ENCODE measurements around the gene KSR2. TPM values are rescaled to one million over a fixed set of nuclear protein-coding genes. Genes with fewer than 3 reads are reported as not detected.
"Not testable (repeated sequence)": the region's sequence is repeated elsewhere in the genome, so short reads cannot be mapped to it uniquely, and the experiment has no call there.

Gene KSR2
- polyA plus RNA-seq, 2 donors = 0.01 to 0.04 TPM

- Histone ChIP-seq H3K9me3 (ENCODE audit: control insufficient read depth in 2 of 2, insufficient read depth in 1 of 2, low read depth in 1 of 2, low read length in 1 of 2) (peaks cover 0 to 2% of the 10 kb centered on the region in 2 donors), H3K27ac (ENCODE audit: low read depth in 2 of 2, low read length in 1 of 2) (no peak overlapping the region), H3K4me3 (ENCODE audit: low read depth in 1 of 2, low read length in 2 of 2) (no peak overlapping the region), H3K36me3 (ENCODE audit: control insufficient read depth in 2 of 2, insufficient read depth in 2 of 2, low read length in 1 of 2) (no peaks in the 10 kb centered on the region), H3K4me1 (ENCODE audit: control insufficient read depth in 2 of 2, insufficient read depth in 2 of 2, low read length in 1 of 2) (no peaks in the 10 kb centered on the region), H3K27me3 (ENCODE audit: control insufficient read depth in 1 of 2, insufficient read depth in 2 of 2, low read length in 2 of 2) (no peaks in the 10 kb centered on the region)
- WGBS, 2 donors = 86% methylated on average over 6 of the region's 6 CpGs
These were observed 328.3 kb downstream of the KSR2 start for GRCh38 chr12:117640511-117640910.

- no peaks in the 10 kb centered on the region for H3K9me3 ChIP-seq (ENCODE audit: control insufficient read depth in 2 of 2, insufficient read depth in 1 of 2, low read depth in 1 of 2, low read length in 1 of 2)
- WGBS, 2 donors = 60 to 66% methylated on average over 2 of the region's 2 CpGs
- H3K36me3 ChIP-seq (ENCODE audit: control insufficient read depth in 2 of 2, insufficient read depth in 2 of 2, low read length in 1 of 2) = no peaks in the 10 kb centered on the region
- no peaks in the 10 kb centered on the region for H3K4me1 ChIP-seq (ENCODE audit: control insufficient read depth in 2 of 2, insufficient read depth in 2 of 2, low read length in 1 of 2)
- H3K4me3 ChIP-seq (ENCODE audit: low read depth in 1 of 2, low read length in 2 of 2) = no peak overlapping the region
- H3K27me3 ChIP-seq (ENCODE audit: control insufficient read depth in 1 of 2, insufficient read depth in 2 of 2, low read length in 2 of 2) = no peaks in the 10 kb centered on the region
- H3K27ac ChIP-seq (ENCODE audit: low read depth in 2 of 2, low read length in 1 of 2) = no peak overlapping the region
These were observed 339.3 kb downstream of the KSR2 start for GRCh38 chr12:117629454-117629853.

GRCh38 chr12:117628711-117629110, 340.1 kb downstream of the KSR2 start:
- 57 to 65% methylated on average over 7 of the region's 7 CpGs for WGBS, 2 donors
- H3K4me1 ChIP-seq (ENCODE audit: control insufficient read depth in 2 of 2, insufficient read depth in 2 of 2, low read length in 1 of 2); H3K36me3 ChIP-seq (ENCODE audit: control insufficient read depth in 2 of 2, insufficient read depth in 2 of 2, low read length in 1 of 2); H3K9me3 ChIP-seq (ENCODE audit: control insufficient read depth in 2 of 2, insufficient read depth in 1 of 2, low read depth in 1 of 2, low read length in 1 of 2); H3K4me3 ChIP-seq (ENCODE audit: low read depth in 1 of 2, low read length in 2 of 2); H3K27ac ChIP-seq (ENCODE audit: low read depth in 2 of 2, low read length in 1 of 2); H3K27me3 ChIP-seq (ENCODE audit: control insufficient read depth in 1 of 2, insufficient read depth in 2 of 2, low read length in 2 of 2): not testable (repeated sequence)

GRCh38 chr12:117622741-117623140, 346.0 kb downstream of the KSR2 start:
- Histone ChIP-seq H3K9me3 (ENCODE audit: control insufficient read depth in 2 of 2, insufficient read depth in 1 of 2, low read depth in 1 of 2, low read length in 1 of 2) (no peaks in the 10 kb centered on the region), H3K27ac (ENCODE audit: low read depth in 2 of 2, low read length in 1 of 2) (no peak overlapping the region), H3K27me3 (ENCODE audit: control insufficient read depth in 1 of 2, insufficient read depth in 2 of 2, low read length in 2 of 2) (no peaks in the 10 kb centered on the region), H3K36me3 (ENCODE audit: control insufficient read depth in 2 of 2, insufficient read depth in 2 of 2, low read length in 1 of 2) (no peaks in the 10 kb centered on the region), H3K4me3 (ENCODE audit: low read depth in 1 of 2, low read length in 2 of 2) (no peak overlapping the region), H3K4me1 (ENCODE audit: control insufficient read depth in 2 of 2, insufficient read depth in 2 of 2, low read length in 1 of 2) (no peaks in the 10 kb centered on the region)
- 90 to 96% methylated on average over 1 of the region's 1 CpG for WGBS, 2 donors

- H3K4me3 ChIP-seq (ENCODE audit: low read depth in 1 of 2, low read length in 2 of 2) = no peak overlapping the region
- no peaks in the 10 kb centered on the region for H3K4me1 ChIP-seq (ENCODE audit: control insufficient read depth in 2 of 2, insufficient read depth in 2 of 2, low read length in 1 of 2)
- no peak overlapping the region for H3K27ac ChIP-seq (ENCODE audit: low read depth in 2 of 2, low read length in 1 of 2)
- H3K27me3 ChIP-seq (ENCODE audit: control insufficient read depth in 1 of 2, insufficient read depth in 2 of 2, low read length in 2 of 2) = no peaks in the 10 kb centered on the region
- no peaks in the 10 kb centered on the region for H3K9me3 ChIP-seq (ENCODE audit: control insufficient read depth in 2 of 2, insufficient read depth in 1 of 2, low read depth in 1 of 2, low read length in 1 of 2)
- H3K36me3 ChIP-seq (ENCODE audit: control insufficient read depth in 2 of 2, insufficient read depth in 2 of 2, low read length in 1 of 2) = no peaks in the 10 kb centered on the region
These were observed 346.7 kb downstream of the KSR2 start for GRCh38 chr12:117622087-117622486.

- Histone ChIP-seq H3K4me3 (ENCODE audit: low read depth in 1 of 2, low read length in 2 of 2) (no peak overlapping the region), H3K27ac (ENCODE audit: low read depth in 2 of 2, low read length in 1 of 2) (no peak overlapping the region), H3K27me3 (ENCODE audit: control insufficient read depth in 1 of 2, insufficient read depth in 2 of 2, low read length in 2 of 2) (no peaks in the 10 kb centered on the region), H3K36me3 (ENCODE audit: control insufficient read depth in 2 of 2, insufficient read depth in 2 of 2, low read length in 1 of 2) (no peaks in the 10 kb centered on the region), H3K4me1 (ENCODE audit: control insufficient read depth in 2 of 2, insufficient read depth in 2 of 2, low read length in 1 of 2) (no peaks in the 10 kb centered on the region), H3K9me3 (ENCODE audit: control insufficient read depth in 2 of 2, insufficient read depth in 1 of 2, low read depth in 1 of 2, low read length in 1 of 2) (no peaks in the 10 kb centered on the region)
- WGBS, 2 donors = 77% methylated on average over 7 of the region's 7 CpGs
These were observed 361.0 kb downstream of the KSR2 start for GRCh38 chr12:117607778-117608177.

- no peak overlapping the region for H3K4me3 ChIP-seq (ENCODE audit: low read depth in 1 of 2, low read length in 2 of 2)
- no peak overlapping the region for H3K27ac ChIP-seq (ENCODE audit: low read depth in 2 of 2, low read length in 1 of 2)
- H3K4me1 ChIP-seq (ENCODE audit: control insufficient read depth in 2 of 2, insufficient read depth in 2 of 2, low read length in 1 of 2) = no peaks in the 10 kb centered on the region
- H3K36me3 ChIP-seq (ENCODE audit: control insufficient read depth in 2 of 2, insufficient read depth in 2 of 2, low read length in 1 of 2) = no peaks in the 10 kb centered on the region
- WGBS, 2 donors = 65 to 69% methylated on average over 5 of the region's 5 CpGs
- no peaks in the 10 kb centered on the region for H3K27me3 ChIP-seq (ENCODE audit: control insufficient read depth in 1 of 2, insufficient read depth in 2 of 2, low read length in 2 of 2)
- no peaks in the 10 kb centered on the region for H3K9me3 ChIP-seq (ENCODE audit: control insufficient read depth in 2 of 2, insufficient read depth in 1 of 2, low read depth in 1 of 2, low read length in 1 of 2)
These were observed 361.8 kb downstream of the KSR2 start for GRCh38 chr12:117606945-117607344.

- Histone ChIP-seq H3K9me3 (ENCODE audit: control insufficient read depth in 2 of 2, insufficient read depth in 1 of 2, low read depth in 1 of 2, low read length in 1 of 2) (no peaks in the 10 kb centered on the region), H3K4me1 (ENCODE audit: control insufficient read depth in 2 of 2, insufficient read depth in 2 of 2, low read length in 1 of 2) (no peaks in the 10 kb centered on the region), H3K27me3 (ENCODE audit: control insufficient read depth in 1 of 2, insufficient read depth in 2 of 2, low read length in 2 of 2) (no peaks in the 10 kb centered on the region), H3K4me3 (ENCODE audit: low read depth in 1 of 2, low read length in 2 of 2) (no peak overlapping the region), H3K27ac (ENCODE audit: low read depth in 2 of 2, low read length in 1 of 2) (no peak overlapping the region), H3K36me3 (ENCODE audit: control insufficient read depth in 2 of 2, insufficient read depth in 2 of 2, low read length in 1 of 2) (no peaks in the 10 kb centered on the region)
These were observed 362.8 kb downstream of the KSR2 start for GRCh38 chr12:117606024-117606423.

- Histone ChIP-seq H3K4me3 (ENCODE audit: low read depth in 1 of 2, low read length in 2 of 2) (no peak overlapping the region), H3K36me3 (ENCODE audit: control insufficient read depth in 2 of 2, insufficient read depth in 2 of 2, low read length in 1 of 2) (no peaks in the 10 kb centered on the region), H3K9me3 (ENCODE audit: control insufficient read depth in 2 of 2, insufficient read depth in 1 of 2, low read depth in 1 of 2, low read length in 1 of 2) (no peaks in the 10 kb centered on the region), H3K27me3 (ENCODE audit: control insufficient read depth in 1 of 2, insufficient read depth in 2 of 2, low read length in 2 of 2) (no peaks in the 10 kb centered on the region), H3K27ac (ENCODE audit: low read depth in 2 of 2, low read length in 1 of 2) (no peak overlapping the region), H3K4me1 (ENCODE audit: control insufficient read depth in 2 of 2, insufficient read depth in 2 of 2, low read length in 1 of 2) (no peaks in the 10 kb centered on the region)
- WGBS, 2 donors = 53 to 62% methylated on average over 4 of the region's 4 CpGs
These were observed 365.3 kb downstream of the KSR2 start for GRCh38 chr12:117603316-117604113.

GRCh38 chr12:117599849-117600248, 368.9 kb downstream of the KSR2 start:
- Histone ChIP-seq H3K27ac (ENCODE audit: low read depth in 2 of 2, low read length in 1 of 2) (no peak overlapping the region), H3K4me1 (ENCODE audit: control insufficient read depth in 2 of 2, insufficient read depth in 2 of 2, low read length in 1 of 2) (no peaks in the 10 kb centered on the region), H3K9me3 (ENCODE audit: control insufficient read depth in 2 of 2, insufficient read depth in 1 of 2, low read depth in 1 of 2, low read length in 1 of 2) (no peaks in the 10 kb centered on the region), H3K4me3 (ENCODE audit: low read depth in 1 of 2, low read length in 2 of 2) (no peak overlapping the region), H3K27me3 (ENCODE audit: control insufficient read depth in 1 of 2, insufficient read depth in 2 of 2, low read length in 2 of 2) (no peaks in the 10 kb centered on the region), H3K36me3 (ENCODE audit: control insufficient read depth in 2 of 2, insufficient read depth in 2 of 2, low read length in 1 of 2) (no peaks in the 10 kb centered on the region)
- WGBS, 2 donors = 70 to 83% methylated on average over 5 of the region's 5 CpGs

Measured in esophagus (tissue), 2 donors.